GM10266 (cell line): ENCODE data around the gene SPATS2.
A peak's percentile ranks its signal among the peaks of the same experiment; 100 is the strongest.

Experiments used
- DNase-seq: peaks from one replicate; pipeline ENCODE4 v3.0.0; 2012; ENCODE audit errors: extremely low spot score
- TF ChIP-seq, protein P1 (sequence below): IDR thresholded peaks from 2 replicates; pipeline ENCODE4 v1.5.1; 2012; ENCODE audit warnings: mild to moderate bottlenecking, low read depth; ENCODE audit not compliant: control insufficient read depth, insufficient read depth; ENCODE audit errors: missing control alignments

The SPATS2 gene

DNA sequence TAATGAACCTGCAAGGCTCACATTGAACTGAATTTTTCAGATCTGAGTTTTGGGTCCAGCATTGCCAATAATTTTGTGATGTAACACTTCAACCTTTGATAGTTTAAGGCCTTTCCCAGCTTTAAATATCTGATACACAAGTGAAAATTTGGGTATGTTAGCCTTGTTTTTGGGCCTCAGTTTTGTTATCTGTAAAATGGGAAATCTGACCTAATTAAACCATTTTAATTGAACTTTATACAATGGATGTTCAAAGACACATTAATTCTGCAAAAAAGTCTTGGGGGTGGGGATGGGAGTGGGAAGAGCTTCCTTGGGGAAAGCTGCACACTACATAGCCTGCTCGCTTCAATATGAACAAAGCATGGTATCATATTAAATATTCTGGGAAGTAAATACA, 5.2 kb upstream of the SPATS2 start:
- TF ChIP-seq, protein P1, sequence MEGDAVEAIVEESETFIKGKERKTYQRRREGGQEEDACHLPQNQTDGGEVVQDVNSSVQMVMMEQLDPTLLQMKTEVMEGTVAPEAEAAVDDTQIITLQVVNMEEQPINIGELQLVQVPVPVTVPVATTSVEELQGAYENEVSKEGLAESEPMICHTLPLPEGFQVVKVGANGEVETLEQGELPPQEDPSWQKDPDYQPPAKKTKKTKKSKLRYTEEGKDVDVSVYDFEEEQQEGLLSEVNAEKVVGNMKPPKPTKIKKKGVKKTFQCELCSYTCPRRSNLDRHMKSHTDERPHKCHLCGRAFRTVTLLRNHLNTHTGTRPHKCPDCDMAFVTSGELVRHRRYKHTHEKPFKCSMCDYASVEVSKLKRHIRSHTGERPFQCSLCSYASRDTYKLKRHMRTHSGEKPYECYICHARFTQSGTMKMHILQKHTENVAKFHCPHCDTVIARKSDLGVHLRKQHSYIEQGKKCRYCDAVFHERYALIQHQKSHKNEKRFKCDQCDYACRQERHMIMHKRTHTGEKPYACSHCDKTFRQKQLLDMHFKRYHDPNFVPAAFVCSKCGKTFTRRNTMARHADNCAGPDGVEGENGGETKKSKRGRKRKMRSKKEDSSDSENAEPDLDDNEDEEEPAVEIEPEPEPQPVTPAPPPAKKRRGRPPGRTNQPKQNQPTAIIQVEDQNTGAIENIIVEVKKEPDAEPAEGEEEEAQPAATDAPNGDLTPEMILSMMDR, result no peak
- no peak for DNase-seq

DNA sequence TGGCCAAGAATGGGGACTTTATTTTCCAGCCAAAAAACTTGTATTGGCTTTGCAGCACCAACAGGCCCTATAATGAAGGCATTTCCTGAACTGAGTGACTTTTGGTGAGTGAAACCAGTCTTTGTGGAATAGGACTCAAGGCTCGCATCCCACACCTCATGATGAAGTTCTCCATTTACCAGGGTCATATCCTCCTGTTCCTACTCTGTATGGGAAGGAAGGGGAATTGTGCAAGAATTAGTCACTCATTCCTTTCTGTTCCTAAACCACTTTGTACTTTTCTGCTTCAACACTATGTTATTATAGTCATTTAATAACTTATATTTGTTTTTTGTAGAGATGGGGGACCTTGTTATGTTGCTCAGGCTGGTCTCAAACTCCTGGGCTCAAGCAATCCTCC, 2.3 kb upstream of the SPATS2 start:
- DNase-seq, result no peak
- TF ChIP-seq, protein P1, result no peak

DNA sequence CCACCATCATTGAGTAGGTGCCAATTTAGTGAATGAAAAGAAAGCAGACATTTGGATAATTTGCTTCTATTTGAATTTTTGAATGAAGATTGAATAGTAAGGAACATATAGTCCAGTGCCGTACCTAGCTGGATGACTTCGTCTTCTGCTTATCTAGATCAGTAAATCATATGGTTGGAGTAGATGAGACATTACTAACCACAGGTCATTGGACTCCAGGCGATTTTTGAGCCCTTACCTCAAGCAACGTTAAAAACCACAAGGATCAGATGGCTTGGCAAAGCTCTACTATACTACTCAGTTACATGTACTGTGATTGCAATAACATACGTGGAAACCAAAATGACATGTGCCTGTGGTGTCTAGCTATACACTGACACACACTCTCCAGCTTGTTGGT, 1.7 kb upstream of the SPATS2 start:
- DNase-seq, result no peak
- TF ChIP-seq, protein P1, result no peak

DNA sequence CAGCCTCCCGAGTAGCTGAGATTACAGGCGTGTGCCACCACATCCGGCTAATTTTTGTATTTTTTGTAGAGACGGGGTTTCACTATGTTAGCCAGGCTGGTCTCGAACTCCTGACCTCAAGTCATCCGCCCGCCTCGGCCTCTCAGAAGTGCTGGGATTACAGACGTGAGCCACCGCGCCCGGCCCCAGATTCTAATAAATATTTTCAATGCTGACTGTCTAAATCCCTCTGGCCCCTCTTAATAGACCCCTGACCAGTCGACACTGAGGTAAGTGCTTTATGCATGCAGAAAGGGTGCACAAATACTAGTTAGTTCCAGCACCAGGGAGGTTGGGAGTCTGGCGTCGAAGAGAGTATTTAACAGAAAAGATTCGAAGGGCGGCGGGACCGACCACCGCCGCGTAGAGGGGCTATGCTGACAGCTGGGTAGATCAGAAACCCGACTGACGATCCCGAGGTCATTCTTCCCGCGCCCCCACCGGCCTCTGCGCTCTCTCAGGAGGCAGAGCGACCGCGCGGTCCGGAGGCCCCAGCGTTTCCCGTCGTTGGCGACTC, 1.1 kb upstream of the SPATS2 start:
- no peak for DNase-seq
- TF ChIP-seq, protein P1, result no peak

DNA sequence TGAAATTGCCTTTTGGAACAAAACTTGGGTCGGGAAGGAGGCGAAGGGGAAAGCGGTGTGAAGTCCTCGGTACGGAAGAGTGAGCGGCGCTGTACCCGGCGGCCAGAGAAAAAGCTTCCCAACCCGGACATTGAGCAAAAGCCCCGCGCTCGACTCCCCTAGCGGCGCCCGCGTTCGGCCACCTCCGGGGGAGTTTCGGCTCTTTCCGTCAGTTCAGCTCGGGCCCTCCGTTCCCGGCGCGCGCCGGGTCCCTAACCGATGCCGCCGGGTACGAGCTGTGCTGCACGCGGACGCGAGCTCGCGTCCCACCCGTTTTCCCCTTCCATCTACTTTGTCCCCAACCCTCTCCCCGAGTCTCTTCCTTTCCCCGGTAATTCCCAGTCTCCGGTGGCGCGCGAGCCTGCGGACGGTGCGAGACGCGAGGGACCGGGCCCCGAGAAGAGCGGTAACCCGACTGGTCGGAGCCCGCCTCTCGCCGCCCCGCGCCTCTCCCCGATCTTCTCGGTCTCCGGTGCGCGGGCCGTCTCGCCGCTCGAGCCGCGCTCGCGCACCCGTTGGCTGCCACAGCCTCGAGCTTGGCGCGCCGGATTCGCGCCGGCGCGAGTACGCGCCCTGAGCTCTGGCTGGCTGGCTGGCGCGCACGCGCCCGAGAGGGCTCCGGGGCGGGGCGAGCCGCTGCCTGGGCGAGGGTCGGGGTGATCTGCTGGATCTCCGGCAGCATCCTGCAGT, 446 bp upstream of the SPATS2 start:
- DNase-seq, result peak; percentile 95
- TF ChIP-seq, protein P1, result peak; percentile 15

DNA sequence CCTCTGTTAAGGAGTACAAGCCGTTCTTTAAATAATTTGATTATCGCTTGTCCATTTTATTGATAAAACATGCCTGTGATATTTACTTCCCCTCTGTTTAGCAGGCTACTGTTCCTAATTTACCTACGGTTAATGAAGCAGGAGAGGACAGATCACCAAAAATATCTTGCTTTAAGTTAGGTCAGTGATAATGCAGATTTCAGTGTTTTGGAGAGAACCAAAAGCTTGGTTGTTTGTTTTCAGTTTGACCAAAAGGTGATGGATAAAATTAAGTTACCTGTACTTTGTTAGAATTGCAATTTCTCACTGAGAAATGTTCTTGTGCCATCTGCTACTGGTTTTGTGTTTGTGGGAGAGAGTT, 958 bp downstream of the SPATS2 start:
- DNase-seq, result no peak
- TF ChIP-seq, protein P1, result no peak

DNA sequence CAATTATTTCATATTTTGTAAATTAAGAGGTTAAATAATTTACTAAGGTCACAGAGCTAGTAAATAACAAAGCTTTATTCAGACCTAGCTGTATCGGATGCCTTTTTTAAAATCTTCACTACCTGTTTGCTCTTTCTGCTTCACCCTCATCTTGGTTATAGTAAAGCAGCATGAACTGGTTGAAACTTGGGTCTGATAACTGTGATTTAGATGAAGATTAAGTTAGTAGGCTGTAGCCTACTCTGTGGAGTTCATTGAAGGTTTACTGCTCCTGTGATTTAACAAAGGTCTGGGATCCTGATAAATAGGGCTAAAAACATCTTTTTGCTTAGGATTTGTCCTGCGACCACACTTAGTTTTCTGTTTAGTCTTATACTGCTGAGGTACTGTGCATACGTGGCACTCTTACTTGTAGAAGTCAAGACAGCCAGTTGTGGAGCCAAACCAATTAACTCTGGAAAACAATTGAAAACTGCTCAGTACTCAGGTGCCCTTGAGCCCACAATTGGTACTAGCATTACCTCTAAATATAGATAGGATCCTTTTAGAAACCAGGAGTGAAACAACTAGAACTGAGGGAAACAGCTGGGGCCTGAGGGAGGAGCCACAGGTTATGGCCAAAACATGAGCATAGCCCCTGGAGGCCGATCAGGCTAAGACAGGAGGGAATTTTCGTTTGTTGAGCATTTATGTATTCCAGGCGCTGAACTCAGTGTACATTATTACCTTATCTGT, 2.3 kb downstream of the SPATS2 start:
- DNase-seq, result peak; percentile 69
- TF ChIP-seq, protein P1, result peak; percentile 16
